Stimulated activated CD4-positive, alpha-beta T cell treated with anti-CD3 and anti-CD28 coated beads, TNF-alpha, amount 100 ng/mL, for 4 hours (primary cell): ENCODE data around the gene PKD1L1.

Source experiments
- DNase-seq, 3 experiments: peaks; one replicate each; pipeline ENCODE4 v3.0.0-alpha.2; 2020; ENCODE audit warnings: low read depth in 3 of 3

The PKD1L1 gene

DNA sequence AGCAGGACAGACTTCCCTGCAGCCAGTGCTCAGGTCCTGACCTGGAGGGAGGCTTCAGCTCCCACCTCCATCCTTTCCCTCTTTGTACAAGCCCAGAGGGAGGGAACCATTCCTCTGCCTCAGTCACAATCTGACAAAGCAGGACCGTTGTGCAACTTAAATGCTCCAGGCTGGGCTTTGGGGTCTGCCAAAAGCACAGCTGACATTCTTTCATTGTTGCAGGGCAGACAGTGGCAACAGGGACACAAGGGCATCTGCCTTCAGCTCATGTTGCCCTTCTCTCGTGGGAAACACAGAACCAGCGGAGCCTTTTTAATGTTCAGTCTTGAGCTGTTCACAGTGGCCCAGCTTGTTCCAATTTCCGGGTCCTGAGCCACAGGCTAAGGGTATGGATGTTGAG, 210.7 kb downstream of the PKD1L1 start:
- DNase-seq: no peak

DNA sequence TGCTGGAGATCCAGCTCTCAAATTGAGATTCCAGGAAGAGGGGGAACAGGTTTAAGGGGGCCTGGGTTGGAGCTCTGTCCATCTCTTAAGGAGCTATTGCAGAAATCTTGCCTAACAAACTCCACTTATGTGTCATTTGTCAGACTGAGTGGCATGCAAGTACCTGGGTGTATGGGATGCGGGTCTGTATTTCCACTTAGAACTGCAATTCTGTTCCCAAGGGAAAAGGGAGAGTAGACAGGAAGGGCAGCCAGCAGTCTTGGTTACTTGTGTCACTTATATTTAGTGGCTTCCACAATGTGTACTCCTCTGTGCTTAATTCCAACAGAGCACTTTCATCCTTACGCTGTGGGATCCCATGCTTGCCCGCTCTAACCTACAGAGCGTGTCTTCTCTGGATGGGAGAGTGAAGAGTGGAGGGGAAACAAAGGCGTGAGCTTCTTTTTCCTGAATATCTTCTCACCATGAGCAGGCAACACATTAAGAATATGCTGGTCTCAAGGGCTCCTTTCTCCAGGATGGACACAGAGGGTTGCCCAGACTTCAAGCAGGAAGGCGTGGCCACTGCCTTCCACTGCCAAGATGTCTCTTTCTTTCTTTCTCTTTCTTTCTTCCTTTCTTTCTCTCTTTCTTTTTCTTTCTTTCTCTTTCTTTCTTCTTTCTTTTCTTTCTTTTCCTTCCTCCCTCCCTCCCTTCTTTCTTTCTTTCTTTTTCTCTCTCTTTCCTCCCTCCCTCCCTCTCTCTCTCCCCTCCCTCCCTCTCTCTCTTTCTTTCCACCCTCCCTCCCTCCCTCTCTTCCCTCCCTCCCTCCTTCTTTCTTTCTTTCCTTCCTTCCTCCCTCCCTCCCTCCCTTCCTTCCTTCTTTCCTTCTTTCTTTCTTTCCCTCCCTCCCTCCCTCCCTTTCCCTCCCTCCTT, 212.6 kb downstream of the PKD1L1 start:
- no peak for DNase-seq

DNA sequence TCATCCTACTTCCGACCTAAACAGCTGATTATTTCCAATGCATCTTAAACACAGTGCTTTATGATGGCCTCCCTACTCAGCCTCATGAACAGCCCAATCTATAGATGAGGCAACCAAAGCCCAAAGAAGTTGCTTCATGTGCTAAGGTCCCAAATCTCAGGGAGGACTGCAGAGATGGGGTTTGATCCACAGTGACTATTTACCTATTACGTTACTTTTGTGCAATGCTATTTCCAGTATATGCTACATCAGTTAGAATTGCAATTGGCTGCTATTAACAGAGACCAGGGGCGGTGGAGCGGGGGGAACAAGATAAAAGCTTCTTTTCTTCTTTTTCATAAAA, 213.3 kb downstream of the PKD1L1 start:
- no peak for DNase-seq

GRCh38 chr7:47734287-47734948, 213.8 kb downstream of the PKD1L1 start:
- no peak for DNase-seq

DNA sequence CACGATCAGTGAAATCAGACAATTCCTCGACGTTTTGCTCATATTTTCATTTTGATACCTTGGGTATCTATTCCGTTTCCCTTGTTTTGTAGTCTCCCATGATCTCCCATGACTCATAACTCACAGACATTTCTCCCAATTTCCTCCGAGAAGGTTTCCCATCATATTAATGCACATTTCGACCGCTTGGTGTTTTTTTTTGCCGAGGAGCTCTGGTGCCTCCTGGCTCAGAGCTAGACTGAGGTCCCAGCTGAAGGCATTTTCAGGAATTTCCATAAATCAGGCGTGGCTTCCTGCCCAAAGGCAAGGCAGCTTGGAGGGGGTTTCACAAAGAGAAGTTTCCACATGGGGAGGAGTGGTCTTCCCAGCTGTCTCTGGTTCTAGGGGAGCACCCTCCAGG, 218.1 kb downstream of the PKD1L1 start:
- DNase-seq: no peak

- DNase-seq: no peak
Measured at GRCh38 chr7:47726047-47726726, 222.1 kb downstream of the PKD1L1 start.

DNA sequence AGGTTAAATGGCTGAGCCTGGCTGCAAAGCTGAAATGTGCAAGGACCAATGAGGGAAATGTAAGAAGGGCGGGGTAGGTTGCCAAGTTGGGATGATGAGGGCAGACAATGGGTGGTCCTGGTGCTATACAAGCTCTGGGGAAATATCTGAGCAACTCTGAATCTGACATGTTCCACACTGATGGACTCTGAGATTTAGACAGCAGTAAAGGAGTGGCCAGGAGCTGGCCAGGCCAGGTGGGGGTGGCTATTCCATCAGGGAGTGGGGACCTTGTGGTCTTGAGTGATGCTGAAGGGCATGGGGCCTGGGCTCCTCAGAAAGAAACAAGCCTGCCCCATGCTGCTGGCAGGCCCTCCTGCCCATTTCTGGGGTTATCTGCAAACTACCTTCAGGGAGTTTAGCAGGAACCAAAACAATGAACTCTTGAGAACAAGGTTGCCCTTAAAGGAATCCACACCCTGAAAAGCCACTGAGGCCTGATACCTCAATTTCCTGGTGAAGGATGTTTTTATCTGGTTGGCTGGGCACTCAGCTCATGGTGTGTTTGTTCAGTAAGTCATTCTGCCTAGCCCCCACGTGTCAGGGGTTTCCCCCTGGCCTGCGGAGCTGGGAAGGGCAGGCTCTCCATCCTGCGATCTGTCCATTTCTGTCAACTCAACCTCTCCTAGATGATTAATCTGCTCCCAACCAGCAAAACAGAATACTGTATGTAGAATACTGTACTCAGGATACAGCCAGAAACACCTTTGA, 223.1 kb downstream of the PKD1L1 start:
- DNase-seq: no peak
